IPS-18c (cell line): ENCODE results near the gene RAB35.

Experiments used
- H3K4me3 ChIP-seq: 2 replicates; pipeline ENCODE4 v1.7.0; 2013; ENCODE audit warnings: low read depth, mild to moderate bottlenecking, low read length, moderate library complexity; ENCODE audit not compliant: insufficient read depth
- H3K9me3 ChIP-seq: one replicate; pipeline ENCODE4 v1.6.1; 2013; ENCODE audit warnings: mild to moderate bottlenecking, low read length, moderate library complexity; ENCODE audit not compliant: control insufficient read depth, insufficient read depth

The RAB35 gene

GRCh38 chr12:120116792-120117651, 469 bp upstream of the RAB35 start:
- Histone ChIP-seq H3K4me3 (peak overlapping the region; percentile 93), H3K9me3 (peaks cover 2% of the 10 kb centered on the region)

GRCh38 chr12:120115692-120116440, 687 bp downstream of the RAB35 start:
- Histone ChIP-seq H3K9me3 (peaks cover 2% of the 10 kb centered on the region), H3K4me3 (peak overlapping the region; percentile 72)

DNA sequence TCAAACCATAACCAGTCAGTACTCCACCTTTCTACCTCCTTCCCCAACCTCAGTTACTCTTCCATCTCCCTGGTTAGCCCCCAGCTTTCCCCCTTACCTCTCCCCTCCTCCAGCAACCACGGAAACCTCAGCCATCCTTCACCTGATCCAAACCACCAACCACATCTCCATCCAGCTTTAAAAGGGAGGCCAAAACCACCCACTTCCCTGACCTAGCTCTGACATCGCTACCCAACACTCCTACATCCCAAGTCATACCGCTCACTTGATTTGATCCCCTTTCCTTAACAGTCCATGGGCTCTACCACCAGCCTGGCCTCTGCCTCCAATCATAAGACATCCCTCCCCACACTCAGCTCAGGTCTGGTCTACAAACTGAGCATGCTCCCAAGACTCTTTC, 1.5 kb downstream of the RAB35 start:
- peaks cover 2% of the 10 kb centered on the region for H3K9me3 ChIP-seq
- no peak overlapping the region for H3K4me3 ChIP-seq

DNA sequence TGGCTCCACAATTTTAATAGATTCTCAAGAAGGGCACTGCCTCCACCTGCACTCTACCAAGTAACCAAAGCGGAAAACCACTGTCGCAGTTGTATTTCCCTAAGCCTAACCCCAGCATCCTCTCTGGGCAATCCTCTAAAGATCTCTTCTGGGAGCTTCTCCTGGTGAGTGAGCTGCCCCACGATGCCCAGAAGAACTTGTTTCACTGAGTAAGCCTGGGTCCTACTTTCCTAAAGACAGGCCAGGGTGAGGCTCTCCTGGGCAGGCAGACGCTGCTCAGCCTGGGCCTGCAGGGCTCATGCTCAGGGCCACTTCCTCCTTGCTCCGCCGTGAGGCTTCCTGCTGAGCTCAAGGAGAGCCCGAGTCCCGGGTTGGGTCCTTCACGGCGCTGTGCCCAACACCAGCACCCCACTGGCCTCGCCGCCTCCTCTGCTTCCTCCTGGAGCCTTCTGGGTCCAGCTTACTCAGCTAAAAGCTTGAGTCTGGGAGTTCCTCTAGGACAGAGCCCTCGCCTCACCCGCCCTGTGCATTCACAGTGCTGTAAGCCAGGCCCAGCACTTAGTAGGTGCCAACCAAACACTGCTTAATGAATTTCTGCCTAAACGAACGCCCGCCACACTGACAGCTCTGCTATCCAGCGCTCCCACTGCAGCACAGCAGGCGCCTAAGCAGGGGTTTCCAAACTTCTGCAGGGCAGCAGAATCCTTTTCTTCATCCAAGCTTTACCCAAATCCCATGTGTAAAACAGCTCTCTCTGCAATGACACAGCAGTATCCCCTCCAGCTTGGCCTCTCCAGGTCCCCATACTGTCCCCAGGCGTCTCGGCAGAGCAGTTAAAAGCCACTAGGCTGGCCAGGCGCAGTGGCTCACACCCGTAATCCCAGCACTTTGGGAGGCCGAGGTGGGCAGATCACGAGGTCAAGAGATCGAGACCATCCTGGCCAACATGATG, 5.7 kb downstream of the RAB35 start:
- H3K9me3 ChIP-seq, result peaks cover 2% of the 10 kb centered on the region
- no peak overlapping the region for H3K4me3 ChIP-seq

DNA sequence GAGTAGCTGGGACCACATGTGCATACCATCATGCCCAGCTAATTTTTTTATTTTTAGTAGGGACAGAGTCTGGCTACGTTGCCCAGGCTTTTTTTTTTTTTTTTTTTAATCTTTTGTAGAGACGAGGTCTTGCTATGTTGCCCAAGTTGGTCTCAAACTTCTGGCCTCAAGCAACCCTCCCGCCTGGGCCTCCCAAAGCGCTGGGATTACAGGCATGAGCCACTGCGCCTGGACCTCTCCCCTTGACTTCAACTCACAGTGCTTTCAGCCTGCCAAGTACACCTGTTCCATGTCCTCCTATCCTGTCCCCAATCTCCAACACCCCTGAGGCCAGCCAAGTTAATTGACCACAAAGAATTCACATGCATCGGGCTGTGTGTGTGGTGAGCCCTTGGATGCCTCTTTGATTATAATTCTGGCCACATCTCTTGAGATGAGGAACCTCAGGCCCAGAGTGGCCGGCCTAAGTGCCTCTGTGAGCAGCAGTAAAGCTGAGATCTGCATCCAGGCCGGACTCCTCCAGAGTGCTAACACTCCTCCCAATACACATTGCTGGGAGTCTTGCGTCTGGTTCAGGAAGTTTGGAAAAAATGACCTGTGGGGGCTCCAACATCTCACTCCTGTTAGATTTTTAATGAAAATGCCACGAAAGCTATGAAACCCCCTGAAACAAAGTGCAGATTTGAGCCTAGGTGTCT, 6.8 kb downstream of the RAB35 start:
- H3K4me3 ChIP-seq, result no peak overlapping the region
- peaks cover 2% of the 10 kb centered on the region for H3K9me3 ChIP-seq

DNA sequence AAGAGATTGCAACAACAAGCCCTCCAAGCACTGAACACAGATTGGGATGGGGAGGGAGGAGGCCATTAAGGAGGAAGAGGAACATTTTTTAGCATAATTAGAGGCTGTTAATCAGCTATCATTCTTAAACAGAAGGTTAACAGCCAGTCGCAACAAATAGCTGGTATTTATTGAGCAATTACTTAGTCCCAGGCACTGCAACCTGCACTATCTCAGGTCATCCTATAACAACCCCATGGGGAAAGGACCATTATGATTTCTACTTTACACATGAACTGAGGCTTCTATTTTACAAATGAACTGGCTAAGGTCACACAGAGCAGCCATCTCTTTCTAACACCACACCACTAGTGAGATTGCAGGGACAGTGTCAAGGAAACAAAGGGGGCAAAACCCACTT, 10.4 kb downstream of the RAB35 start:
- H3K4me3 ChIP-seq, result no peak overlapping the region

DNA sequence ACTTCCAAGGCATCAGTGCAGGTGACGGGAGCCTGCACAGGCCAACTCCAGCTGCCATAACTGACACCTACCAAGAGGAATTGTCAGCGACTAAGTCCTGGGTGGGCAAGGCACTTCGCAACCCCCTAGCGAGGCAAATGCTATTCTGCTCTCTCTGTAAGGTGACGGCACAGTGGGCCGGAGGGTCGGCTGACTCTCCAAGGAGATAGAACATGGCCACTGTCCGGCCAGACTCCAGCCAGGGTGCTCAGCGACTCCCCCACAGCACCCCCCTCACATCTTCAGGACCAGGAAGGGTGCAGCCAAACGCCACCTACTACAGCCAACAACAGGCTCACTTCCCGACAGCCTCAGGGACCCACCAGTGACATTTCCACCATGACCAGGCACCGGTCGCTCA, 13.2 kb downstream of the RAB35 start:
- Histone ChIP-seq H3K9me3 (no peaks in the 10 kb centered on the region), H3K4me3 (no peak overlapping the region)

More for the DNA sequence above, 10.4 kb downstream of the RAB35 start:
- no peaks in the 10 kb centered on the region for H3K9me3 ChIP-seq

- Histone ChIP-seq H3K4me3 (no peak overlapping the region), H3K9me3 (no peaks in the 10 kb centered on the region)
These were observed 13.6 kb downstream of the RAB35 start for GRCh38 chr12:120103044-120103338.

DNA sequence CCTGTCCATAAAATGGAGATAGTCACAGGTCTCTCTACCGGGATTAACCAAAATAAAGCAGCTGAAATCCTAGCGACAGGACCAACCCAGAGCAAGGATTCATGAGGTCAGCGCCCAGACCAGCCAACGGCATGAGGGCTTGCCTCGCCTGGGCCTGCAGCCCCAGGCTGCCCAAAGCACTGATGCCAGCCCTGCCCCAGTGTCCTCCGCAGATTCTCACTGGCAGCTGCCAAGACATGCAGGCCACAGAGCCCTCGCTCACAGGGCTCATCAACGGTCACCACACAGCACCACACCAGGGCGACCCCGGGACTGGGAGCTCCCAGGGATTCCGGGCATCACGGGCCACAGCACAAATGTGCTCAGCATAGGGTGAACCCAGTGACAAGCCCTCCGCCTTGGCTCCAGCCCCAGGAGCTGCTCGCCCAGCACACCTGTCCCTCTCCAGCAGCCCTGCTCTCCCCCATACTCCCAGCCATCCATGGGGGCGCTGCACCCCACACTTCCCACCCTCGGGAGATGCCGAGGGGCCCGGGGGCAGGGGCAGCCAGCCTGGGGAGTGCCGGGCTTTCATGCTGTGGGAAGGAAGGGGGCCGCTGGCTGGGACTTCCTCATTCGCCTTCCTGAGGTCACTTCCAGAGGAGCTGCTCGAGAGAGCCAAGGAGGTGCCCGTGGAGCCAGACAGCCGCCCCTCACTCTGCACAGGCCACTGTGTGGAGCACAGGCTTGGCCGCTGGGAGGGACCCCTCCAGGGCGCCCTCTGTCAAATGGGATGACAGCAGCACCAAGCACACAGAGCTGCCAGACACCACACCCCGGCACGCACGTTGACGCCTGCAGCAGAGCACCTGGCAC, 14.1 kb downstream of the RAB35 start:
- no peak overlapping the region for H3K4me3 ChIP-seq
- H3K9me3 ChIP-seq, result no peaks in the 10 kb centered on the region

- no peaks in the 10 kb centered on the region for H3K9me3 ChIP-seq
- H3K4me3 ChIP-seq, result no peak overlapping the region
These were observed 14.9 kb downstream of the RAB35 start for GRCh38 chr12:120101617-120102016.

- H3K9me3 ChIP-seq, result no peaks in the 10 kb centered on the region
- H3K4me3 ChIP-seq, result no peak overlapping the region
These were observed 15.4 kb downstream of the RAB35 start for GRCh38 chr12:120101182-120101581.

DNA sequence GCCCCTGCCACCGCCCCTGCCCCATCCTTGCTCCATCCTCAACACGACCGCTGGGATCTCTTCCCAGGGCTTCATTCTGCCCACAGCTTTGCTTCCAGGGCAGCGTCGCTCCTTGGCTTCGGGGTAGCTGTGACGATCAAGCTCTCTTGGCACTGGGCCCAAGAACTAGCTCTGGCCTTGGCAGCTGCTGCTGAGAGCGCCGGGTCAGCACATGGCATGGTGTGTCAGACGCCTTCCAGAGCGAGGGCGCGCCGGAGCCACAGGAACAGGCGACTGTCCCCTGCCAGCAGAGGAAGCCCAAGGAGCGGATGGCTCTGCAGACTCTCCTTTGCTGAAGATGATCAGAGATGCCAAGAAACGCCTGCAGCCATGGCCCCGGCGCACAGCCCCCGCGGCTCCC, 15.9 kb downstream of the RAB35 start:
- H3K9me3 ChIP-seq, result no peaks in the 10 kb centered on the region
- H3K4me3 ChIP-seq, result no peak overlapping the region

- Histone ChIP-seq H3K9me3 (no peaks in the 10 kb centered on the region), H3K4me3 (no peak overlapping the region)
These were observed 16.8 kb downstream of the RAB35 start for GRCh38 chr12:120099738-120100137.

DNA sequence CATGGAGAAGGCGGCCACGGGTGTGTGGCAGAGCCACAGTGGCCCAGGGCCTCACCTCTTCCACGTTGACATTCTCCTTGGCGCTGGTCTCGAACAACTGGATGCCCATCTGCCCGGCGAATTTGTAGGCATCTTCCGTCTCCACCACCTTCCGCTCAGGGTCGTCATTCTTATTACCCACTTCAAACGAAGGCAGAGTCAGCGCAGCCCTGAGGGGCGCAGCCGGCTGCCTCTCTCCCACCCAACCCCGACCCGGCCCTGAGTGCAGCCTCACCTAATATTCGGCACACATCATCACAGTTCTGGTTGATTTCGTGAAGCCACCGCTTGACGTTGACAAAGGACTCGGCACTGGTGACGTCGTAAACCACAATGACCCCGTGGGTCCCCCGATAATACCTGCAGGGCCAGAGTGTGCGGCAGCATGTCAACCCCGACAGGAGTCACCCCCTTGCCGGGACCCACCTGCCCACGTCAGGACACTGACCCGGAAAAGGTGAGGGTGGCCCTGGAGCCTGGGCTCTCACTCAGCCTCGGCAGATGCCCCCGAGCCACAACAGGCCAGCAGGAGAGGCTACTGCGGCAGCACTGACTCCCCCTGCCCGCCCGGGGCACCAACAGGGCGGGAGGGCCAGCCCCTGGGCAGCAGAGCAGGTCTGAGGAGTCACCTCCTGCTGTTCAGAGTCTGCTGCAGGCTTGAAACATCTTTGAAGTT, 17.6 kb downstream of the RAB35 start:
- Histone ChIP-seq H3K4me3 (no peak overlapping the region), H3K9me3 (no peaks in the 10 kb centered on the region)

GRCh38 chr12:120096671-120097202, 19.8 kb downstream of the RAB35 start:
- Histone ChIP-seq H3K4me3 (no peak overlapping the region), H3K9me3 (no peaks in the 10 kb centered on the region)
